GM10847 (cell line): Measurements from ENCODE around the gene DEGS2.

Experiments used
- POLR2A ChIP-seq: IDR thresholded peaks from 2 replicates; pipeline ENCODE4 v1.6.1; 2011; ENCODE audit not compliant: insufficient read length; ENCODE audit errors: extremely low read depth

The DEGS2 gene

GRCh38 chr14:100152091-100152490 lies 7.4 kb downstream of the DEGS2 start:
- TF ChIP-seq POLR2A: no peak

DNA sequence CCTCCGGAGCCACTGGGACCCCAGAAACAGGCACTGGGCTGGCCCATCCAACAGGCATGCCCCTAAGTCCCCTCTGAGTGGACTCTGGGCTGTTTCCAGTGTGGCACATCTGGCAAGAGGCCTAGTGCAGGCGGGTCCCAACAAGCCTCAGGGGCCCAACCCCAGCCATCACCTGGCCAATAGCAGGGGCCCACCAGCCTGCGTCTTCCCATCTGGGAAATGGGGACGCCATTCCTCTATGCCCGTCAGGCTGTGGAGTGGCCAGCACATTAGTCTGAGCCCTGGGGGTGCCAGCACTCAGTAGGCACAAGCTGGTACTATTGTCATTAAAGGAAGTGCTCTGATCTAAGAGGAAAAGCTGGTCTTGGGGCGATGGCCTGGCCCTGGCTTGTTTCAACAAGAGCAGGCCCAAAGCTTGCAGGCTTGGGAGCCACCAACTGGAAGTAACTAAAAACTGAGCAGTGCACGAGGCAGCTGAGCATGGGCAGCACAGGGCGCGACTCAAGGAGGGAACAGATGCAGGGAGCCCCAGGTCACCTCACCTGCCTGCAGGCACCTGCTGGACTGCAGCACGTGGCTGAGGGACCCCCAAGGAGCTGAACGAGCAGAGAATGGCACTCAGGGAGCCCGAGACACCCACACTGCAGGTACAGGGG lies 8.4 kb downstream of the DEGS2 start:
- TF ChIP-seq POLR2A: no peak

DNA sequence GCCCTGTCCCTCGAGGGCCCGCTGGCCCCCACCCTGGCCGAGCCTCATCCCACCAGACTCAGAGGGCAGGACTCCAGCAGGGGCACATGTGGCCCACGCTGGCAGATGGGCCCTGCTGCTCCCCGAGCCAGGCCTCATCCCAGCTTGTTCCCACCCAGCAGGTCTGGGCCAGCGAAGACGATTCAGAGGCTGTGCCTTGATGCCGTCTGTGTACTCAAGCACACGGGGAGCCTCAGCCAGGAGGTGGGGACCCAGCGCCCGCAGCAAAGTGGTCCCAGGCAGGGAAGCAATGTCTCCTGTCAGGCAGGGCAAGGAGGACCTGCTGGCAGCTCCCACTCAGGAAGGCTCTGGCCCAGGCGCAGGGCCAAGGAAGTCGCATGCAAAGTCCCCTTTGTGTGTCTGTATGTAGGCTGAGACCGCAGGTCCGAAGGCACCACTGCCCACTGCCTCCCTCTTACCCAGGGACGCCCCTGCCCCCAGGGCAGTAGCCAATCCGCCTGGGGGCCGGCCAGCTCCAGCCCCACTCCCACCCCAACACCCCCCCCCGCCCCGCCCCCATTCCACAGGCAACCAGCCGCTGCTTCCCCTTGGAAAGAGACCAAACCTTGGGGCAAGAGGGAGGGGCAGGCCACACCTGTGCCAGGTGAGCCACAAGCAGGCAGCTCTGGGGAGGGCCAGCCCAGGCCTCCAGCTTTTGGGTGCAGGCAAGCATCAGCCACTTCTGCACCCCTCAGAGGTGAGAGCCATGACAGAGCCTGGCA lies 9.4 kb downstream of the DEGS2 start:
- no peak for TF ChIP-seq POLR2A

GRCh38 chr14:100148837-100149731 lies 10.4 kb downstream of the DEGS2 start:
- TF ChIP-seq POLR2A: no peak

- no peak for TF ChIP-seq POLR2A
These were observed 11.6 kb downstream of the DEGS2 start for GRCh38 chr14:100147691-100148464.

DNA sequence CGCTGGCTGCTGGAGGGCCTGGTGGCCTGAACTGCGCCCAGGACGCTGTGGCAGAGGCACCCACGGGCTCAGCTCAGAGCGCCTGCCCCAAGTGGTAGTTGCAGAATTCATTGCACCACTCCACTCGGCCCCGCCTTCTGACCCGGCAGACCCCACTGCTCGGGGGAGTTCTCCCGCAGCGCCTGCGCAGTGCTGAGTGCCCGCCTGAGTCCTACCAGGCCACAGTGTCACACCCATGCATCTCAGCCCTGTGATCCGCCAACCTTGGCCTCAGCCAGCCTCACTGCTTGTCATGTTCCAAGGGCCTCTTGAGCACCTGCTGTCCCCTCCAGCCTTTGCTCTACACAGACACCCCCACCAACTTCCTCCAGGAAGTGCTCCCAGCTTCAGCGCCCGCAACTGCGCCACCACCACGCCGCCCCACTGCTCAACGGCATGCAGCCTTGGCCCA lies 12.2 kb downstream of the DEGS2 start:
- TF ChIP-seq POLR2A: no peak

DNA sequence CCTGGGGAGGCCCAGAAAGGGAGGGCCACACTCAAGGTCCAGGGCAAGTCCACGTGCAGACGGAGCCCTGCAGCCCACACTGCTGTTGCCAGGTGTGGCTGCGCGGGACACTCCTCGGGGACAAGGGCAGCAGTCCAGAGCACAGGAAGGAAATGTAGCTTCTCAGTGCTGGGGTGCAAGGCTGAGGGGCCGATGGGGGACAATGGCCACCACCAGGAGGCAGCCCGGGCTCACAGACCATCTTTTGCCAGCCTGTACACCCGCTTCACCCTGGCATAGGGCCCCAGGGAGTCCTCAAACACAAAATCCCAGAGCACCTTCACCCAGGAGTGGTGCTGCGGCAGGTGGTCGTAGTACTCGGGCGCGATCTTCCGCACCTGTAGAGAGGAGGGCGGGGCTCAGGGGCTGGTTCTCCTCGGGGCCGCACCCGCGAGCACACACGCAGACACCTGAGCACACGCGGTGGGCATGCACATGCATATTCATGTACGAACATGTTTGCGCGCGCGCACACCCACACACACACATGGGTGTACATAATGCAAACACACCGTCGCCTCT lies 12.8 kb downstream of the DEGS2 start:
- TF ChIP-seq POLR2A: no peak

DNA sequence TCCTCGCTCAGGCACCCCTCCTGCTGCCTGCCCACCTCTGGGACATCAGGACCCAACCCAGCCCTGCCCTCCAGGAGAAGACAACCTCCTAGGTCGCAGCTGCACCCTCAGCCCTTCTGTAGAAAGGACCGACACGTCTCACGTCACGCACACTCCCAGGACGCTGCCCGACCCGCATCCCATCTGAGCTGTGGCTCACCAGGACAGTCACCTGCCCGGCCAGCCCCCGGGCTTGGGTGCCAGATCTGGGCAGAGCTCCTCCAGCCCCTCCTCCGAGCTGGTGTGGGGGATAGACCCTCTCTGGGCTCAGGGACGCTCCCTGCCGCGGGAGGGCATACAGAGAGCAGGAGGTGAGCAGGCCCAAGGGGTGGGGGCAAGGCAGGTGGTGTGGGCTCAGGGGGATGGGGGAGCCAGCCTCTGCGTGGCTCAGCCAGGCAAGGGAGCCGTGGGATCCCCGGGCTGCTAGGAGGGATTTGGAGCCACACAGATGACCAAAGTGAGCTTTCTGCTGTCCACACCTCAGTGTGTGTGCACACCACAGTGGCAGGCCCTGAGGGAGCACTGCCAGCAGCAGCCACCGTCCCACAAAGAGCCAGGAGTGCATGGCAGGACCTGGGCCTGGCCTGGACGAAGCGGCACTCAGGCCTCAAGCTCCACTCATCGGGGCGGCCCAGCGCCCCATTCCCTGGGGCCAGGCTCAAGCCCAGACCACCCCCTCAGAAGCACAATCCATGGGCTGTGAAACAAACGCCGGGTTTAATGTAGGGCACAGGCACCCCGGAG lies 13.6 kb downstream of the DEGS2 start:
- no peak for TF ChIP-seq POLR2A

GRCh38 chr14:100144996-100145646 lies 14.3 kb downstream of the DEGS2 start:
- no peak for TF ChIP-seq POLR2A

DNA sequence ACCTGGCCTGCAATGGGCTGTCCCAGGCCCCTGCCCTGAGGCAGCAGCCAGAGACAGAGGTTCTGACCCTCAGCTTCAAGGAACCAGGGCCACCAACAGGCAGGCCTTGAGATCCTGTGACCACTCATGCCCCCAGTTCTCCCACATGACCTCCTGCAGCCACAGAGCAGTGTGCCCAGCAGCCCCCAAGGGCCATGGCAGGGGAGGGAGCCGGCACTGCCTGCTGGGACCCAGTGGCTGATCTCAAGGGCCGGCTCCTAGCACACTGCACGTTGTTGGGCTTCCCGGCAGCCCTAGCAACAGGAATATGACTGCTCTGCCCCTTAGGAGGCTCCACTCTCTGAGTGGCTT lies 14.8 kb downstream of the DEGS2 start:
- no peak for TF ChIP-seq POLR2A

DNA sequence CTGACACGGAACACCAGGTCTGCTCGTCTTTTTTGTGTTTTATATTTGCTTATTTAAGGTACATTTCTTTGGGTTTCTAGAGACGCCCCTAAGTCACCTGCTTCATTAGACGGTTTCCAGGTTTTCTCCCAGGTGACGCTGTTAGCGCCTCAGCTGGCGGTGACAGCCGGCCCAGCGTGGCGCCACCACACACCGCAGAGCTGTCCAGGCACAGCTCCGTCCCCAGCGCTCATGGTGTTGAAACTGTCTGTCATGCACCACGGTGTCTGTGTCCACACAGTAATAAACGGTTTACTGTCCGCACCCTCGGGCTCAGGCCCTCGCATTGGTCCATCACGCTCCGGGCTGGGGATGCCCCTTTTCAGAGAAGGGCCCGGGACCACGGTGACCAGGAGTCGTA lies 15.5 kb downstream of the DEGS2 start:
- TF ChIP-seq POLR2A: no peak

- no peak for TF ChIP-seq POLR2A
These were observed 15.9 kb downstream of the DEGS2 start for GRCh38 chr14:100143523-100143922.
